ENCODE measurements around the gene DMBT1.

Gene DMBT1

GRCh38 chr10:122674781-122675180 lies 114.2 kb downstream of the DMBT1 start:
- Histone ChIP-seq H3K9ac (ENCODE audit: low read length in 5 of 5) (no peak overlapping the region), H3K27ac (ENCODE audit: low read depth, low read length) (no peak overlapping the region), H3K4me3 (ENCODE audit: low read depth in 1 of 5, low read length in 5 of 5) (no peak overlapping the region), H3K4me1 (ENCODE audit: control insufficient read depth in 5 of 5, insufficient read depth in 5 of 5, low read length in 5 of 5) (peaks cover 0 to 3% (median 0%) of the 10 kb centered on the region in 5 donors), H3K36me3 (ENCODE audit: control insufficient read depth in 5 of 5, insufficient read depth in 5 of 5, low read length in 5 of 5) (no peaks in the 10 kb centered on the region), H3K9me3 (ENCODE audit: control insufficient read depth in 5 of 5, low read length in 5 of 5) (no peaks in the 10 kb centered on the region), H3K27me3 (ENCODE audit: control insufficient read depth in 5 of 5, insufficient read depth in 4 of 5, low read length in 5 of 5) (peaks cover 0 to 10% (median 3%) of the 10 kb centered on the region in 5 donors)

GRCh38 chr10:122675278-122675677 lies 114.7 kb downstream of the DMBT1 start:
- H3K9ac ChIP-seq (ENCODE audit: low read length in 5 of 5): no peak overlapping the region
- H3K4me3 ChIP-seq (ENCODE audit: low read depth in 1 of 5, low read length in 5 of 5): no peak overlapping the region
- H3K9me3 ChIP-seq (ENCODE audit: control insufficient read depth in 5 of 5, low read length in 5 of 5): no peaks in the 10 kb centered on the region
- no peak overlapping the region for H3K27ac ChIP-seq (ENCODE audit: low read depth, low read length)
- peaks cover 0 to 3% (median 0%) of the 10 kb centered on the region in 5 donors for H3K4me1 ChIP-seq (ENCODE audit: control insufficient read depth in 5 of 5, insufficient read depth in 5 of 5, low read length in 5 of 5)
- H3K36me3 ChIP-seq (ENCODE audit: control insufficient read depth in 5 of 5, insufficient read depth in 5 of 5, low read length in 5 of 5): no peaks in the 10 kb centered on the region
- peaks cover 0 to 13% (median 3%) of the 10 kb centered on the region in 5 donors for H3K27me3 ChIP-seq (ENCODE audit: control insufficient read depth in 5 of 5, insufficient read depth in 4 of 5, low read length in 5 of 5)

GRCh38 chr10:122678266-122678665 lies 117.7 kb downstream of the DMBT1 start:
- Histone ChIP-seq H3K9me3 (ENCODE audit: control insufficient read depth in 5 of 5, low read length in 5 of 5) (no peaks in the 10 kb centered on the region), H3K27ac (ENCODE audit: low read depth, low read length) (no peak overlapping the region), H3K36me3 (ENCODE audit: control insufficient read depth in 5 of 5, insufficient read depth in 5 of 5, low read length in 5 of 5) (no peaks in the 10 kb centered on the region), H3K27me3 (ENCODE audit: control insufficient read depth in 5 of 5, insufficient read depth in 4 of 5, low read length in 5 of 5) (peaks cover 0 to 9% (median 0%) of the 10 kb centered on the region in 5 donors), H3K4me3 (ENCODE audit: low read depth in 1 of 5, low read length in 5 of 5) (no peak overlapping the region), H3K9ac (ENCODE audit: low read length in 5 of 5) (no peak overlapping the region), H3K4me1 (ENCODE audit: control insufficient read depth in 5 of 5, insufficient read depth in 5 of 5, low read length in 5 of 5) (peaks cover 0 to 3% (median 0%) of the 10 kb centered on the region in 5 donors)

- no peaks in the 10 kb centered on the region for H3K9me3 ChIP-seq (ENCODE audit: control insufficient read depth in 5 of 5, low read length in 5 of 5)
- peaks cover 0 to 6% (median 0%) of the 10 kb centered on the region in 5 donors for H3K27me3 ChIP-seq (ENCODE audit: control insufficient read depth in 5 of 5, insufficient read depth in 4 of 5, low read length in 5 of 5)
- H3K36me3 ChIP-seq (ENCODE audit: control insufficient read depth in 5 of 5, insufficient read depth in 5 of 5, low read length in 5 of 5): no peaks in the 10 kb centered on the region
- no peak overlapping the region for H3K9ac ChIP-seq (ENCODE audit: low read length in 5 of 5)
- no peaks in the 10 kb centered on the region for H3K4me1 ChIP-seq (ENCODE audit: control insufficient read depth in 5 of 5, insufficient read depth in 5 of 5, low read length in 5 of 5)
- H3K4me3 ChIP-seq (ENCODE audit: low read depth in 1 of 5, low read length in 5 of 5): no peak overlapping the region
- no peak overlapping the region for H3K27ac ChIP-seq (ENCODE audit: low read depth, low read length)
Observed at GRCh38 chr10:122682522-122682921, 122.0 kb downstream of the DMBT1 start.

GRCh38 chr10:122688293-122688989 lies 127.9 kb downstream of the DMBT1 start:
- peaks cover 0 to 5% (median 0%) of the 10 kb centered on the region in 5 donors for H3K27me3 ChIP-seq (ENCODE audit: control insufficient read depth in 5 of 5, insufficient read depth in 4 of 5, low read length in 5 of 5)
- no peak overlapping the region for H3K4me3 ChIP-seq (ENCODE audit: low read depth in 1 of 5, low read length in 5 of 5)
- H3K4me1 ChIP-seq (ENCODE audit: control insufficient read depth in 5 of 5, insufficient read depth in 5 of 5, low read length in 5 of 5): peaks cover 0 to 9% (median 5%) of the 10 kb centered on the region in 5 donors
- no peaks in the 10 kb centered on the region for H3K36me3 ChIP-seq (ENCODE audit: control insufficient read depth in 5 of 5, insufficient read depth in 5 of 5, low read length in 5 of 5)
- H3K9ac ChIP-seq (ENCODE audit: low read length in 5 of 5): no peak overlapping the region
- no peak overlapping the region for H3K27ac ChIP-seq (ENCODE audit: low read depth, low read length)
- H3K9me3 ChIP-seq (ENCODE audit: control insufficient read depth in 5 of 5, low read length in 5 of 5): no peaks in the 10 kb centered on the region

- peaks cover 0 to 5% (median 0%) of the 10 kb centered on the region in 5 donors for H3K27me3 ChIP-seq (ENCODE audit: control insufficient read depth in 5 of 5, insufficient read depth in 4 of 5, low read length in 5 of 5)
- no peaks in the 10 kb centered on the region for H3K9me3 ChIP-seq (ENCODE audit: control insufficient read depth in 5 of 5, low read length in 5 of 5)
- no peak overlapping the region for H3K27ac ChIP-seq (ENCODE audit: low read depth, low read length)
Observed at GRCh38 chr10:122689146-122689820, 128.7 kb downstream of the DMBT1 start.

GRCh38 chr10:122692744-122693143 lies 132.2 kb downstream of the DMBT1 start:
- peaks cover 0 to 9% (median 5%) of the 10 kb centered on the region in 5 donors for H3K4me1 ChIP-seq (ENCODE audit: control insufficient read depth in 5 of 5, insufficient read depth in 5 of 5, low read length in 5 of 5)
- no peak overlapping the region for H3K4me3 ChIP-seq (ENCODE audit: low read depth in 1 of 5, low read length in 5 of 5)
- no peaks in the 10 kb centered on the region for H3K9me3 ChIP-seq (ENCODE audit: control insufficient read depth in 5 of 5, low read length in 5 of 5)
- H3K36me3 ChIP-seq (ENCODE audit: control insufficient read depth in 5 of 5, insufficient read depth in 5 of 5, low read length in 5 of 5): no peaks in the 10 kb centered on the region
- H3K27me3 ChIP-seq (ENCODE audit: control insufficient read depth in 5 of 5, insufficient read depth in 4 of 5, low read length in 5 of 5): peaks cover 0 to 8% (median 0%) of the 10 kb centered on the region in 5 donors
- H3K9ac ChIP-seq (ENCODE audit: low read length in 5 of 5): no peak overlapping the region
- no peak overlapping the region for H3K27ac ChIP-seq (ENCODE audit: low read depth, low read length)

More at GRCh38 chr10:122689146-122689820, 128.7 kb downstream of the DMBT1 start:
- H3K4me3 ChIP-seq (ENCODE audit: low read depth in 1 of 5, low read length in 5 of 5): no peak overlapping the region
- H3K4me1 ChIP-seq (ENCODE audit: control insufficient read depth in 5 of 5, insufficient read depth in 5 of 5, low read length in 5 of 5): peaks cover 0 to 9% (median 5%) of the 10 kb centered on the region in 5 donors
- no peak overlapping the region for H3K9ac ChIP-seq (ENCODE audit: low read length in 5 of 5)
- H3K36me3 ChIP-seq (ENCODE audit: control insufficient read depth in 5 of 5, insufficient read depth in 5 of 5, low read length in 5 of 5): no peaks in the 10 kb centered on the region
